Right kidney (tissue), 1 donor: ENCODE data around the gene ZBTB16.

ENCODE experiments used
- DNase-seq: peaks from one replicate; pipeline ENCODE4 v3.0.0-alpha.2; 2016

ZBTB16 gene

GRCh38 chr11:114211444-114212121 lies 152.1 kb downstream of the ZBTB16 start:
- DNase-seq: no peak

GRCh38 chr11:114213622-114214021 lies 154.1 kb downstream of the ZBTB16 start:
- DNase-seq: no peak

GRCh38 chr11:114215428-114215827 lies 155.9 kb downstream of the ZBTB16 start:
- DNase-seq: no peak

GRCh38 chr11:114215871-114216795 lies 156.6 kb downstream of the ZBTB16 start:
- no peak for DNase-seq

GRCh38 chr11:114216796-114217180 lies 157.3 kb downstream of the ZBTB16 start:
- no peak for DNase-seq

- DNase-seq: no peak
Measured at GRCh38 chr11:114218508-114218907, 159.0 kb downstream of the ZBTB16 start.

GRCh38 chr11:114219559-114220349 lies 160.2 kb downstream of the ZBTB16 start:
- DNase-seq: no peak

GRCh38 chr11:114221037-114221436 lies 161.5 kb downstream of the ZBTB16 start:
- DNase-seq: no peak

- no peak for DNase-seq
Measured at GRCh38 chr11:114225661-114226060, 166.2 kb downstream of the ZBTB16 start.

GRCh38 chr11:114226356-114226755 lies 166.8 kb downstream of the ZBTB16 start:
- no peak for DNase-seq

GRCh38 chr11:114228435-114229411 lies 169.2 kb downstream of the ZBTB16 start:
- no peak for DNase-seq

- no peak for DNase-seq
Measured at GRCh38 chr11:114230031-114230704, 170.7 kb downstream of the ZBTB16 start.

- no peak for DNase-seq
Measured at GRCh38 chr11:114232400-114233059, 173.0 kb downstream of the ZBTB16 start.

- no peak for DNase-seq
Measured at GRCh38 chr11:114233755-114234154, 174.2 kb downstream of the ZBTB16 start.

GRCh38 chr11:114236829-114237228 lies 177.3 kb downstream of the ZBTB16 start:
- no peak for DNase-seq

GRCh38 chr11:114237321-114238280 lies 178.1 kb downstream of the ZBTB16 start:
- DNase-seq: no peak

GRCh38 chr11:114239753-114240161 lies 180.2 kb downstream of the ZBTB16 start:
- no peak for DNase-seq

GRCh38 chr11:114242032-114242431 lies 182.5 kb downstream of the ZBTB16 start:
- DNase-seq: no peak
